Erythroblast (primary cell): ENCODE data around the gene GNAQ.

Experiments used
- GATA1 ChIP-seq: IDR thresholded peaks from 2 replicates; pipeline ENCODE4 v1.6.1; 2011; ENCODE audit warnings: low read depth, mild to moderate bottlenecking, control low read depth, low read length, moderate library complexity
- POLR2A ChIP-seq: IDR thresholded peaks from 2 replicates; pipeline ENCODE4 v1.6.1; 2011; ENCODE audit warnings: mild to moderate bottlenecking, low read length

DNA sequence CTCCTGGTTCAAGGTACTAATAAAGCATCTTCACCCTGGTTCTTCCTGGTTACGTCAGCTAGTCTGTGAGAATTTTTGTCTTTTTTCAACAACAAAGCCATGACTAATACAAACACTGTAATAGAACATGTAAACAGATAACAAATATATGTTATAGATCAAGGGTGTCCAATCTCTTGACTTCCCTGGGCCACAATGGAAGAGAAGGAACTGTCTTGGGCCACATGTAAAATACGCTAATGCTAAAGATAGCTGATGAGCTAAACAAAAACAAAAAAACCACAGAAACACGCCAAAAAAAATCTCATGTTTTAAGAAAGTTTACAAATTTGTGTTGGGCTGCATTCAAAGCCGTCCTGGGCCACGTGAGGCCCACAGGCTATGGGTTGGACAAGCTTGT lies 259.0 kb downstream of the GNAQ start:
- no peak for TF ChIP-seq POLR2A
- no peak for TF ChIP-seq GATA1
